ENCODE data around the gene GALNT2.

The GALNT2 gene

DNA sequence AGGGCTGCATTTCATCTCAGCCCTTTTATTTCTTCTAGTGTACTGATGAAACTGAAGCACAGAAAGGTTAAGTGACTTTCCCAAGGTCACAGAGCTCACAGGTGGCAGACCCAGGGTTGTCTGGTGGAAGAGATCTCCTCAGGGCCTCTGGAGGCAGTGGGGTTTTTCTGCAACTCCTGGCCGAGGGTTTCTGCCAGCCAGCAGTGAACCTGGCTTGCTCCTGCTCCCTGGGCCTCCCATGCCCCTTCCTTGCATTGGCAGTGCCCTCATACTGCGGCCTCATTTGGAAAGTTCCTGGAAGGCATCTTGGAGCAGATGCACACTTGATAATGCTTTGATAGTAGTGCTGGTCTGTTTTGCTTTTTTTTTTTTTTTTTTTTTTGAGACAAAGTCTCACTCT, 7.7 kb downstream of the GALNT2 start:
- Histone ChIP-seq H3K27ac (peak overlapping the region in 1 of 2 donors; percentile 7), H3K4me3 (no peak overlapping the region)
- DNase-seq (ENCODE audit: low spot score), result no peak
- TF ChIP-seq, protein P1, sequence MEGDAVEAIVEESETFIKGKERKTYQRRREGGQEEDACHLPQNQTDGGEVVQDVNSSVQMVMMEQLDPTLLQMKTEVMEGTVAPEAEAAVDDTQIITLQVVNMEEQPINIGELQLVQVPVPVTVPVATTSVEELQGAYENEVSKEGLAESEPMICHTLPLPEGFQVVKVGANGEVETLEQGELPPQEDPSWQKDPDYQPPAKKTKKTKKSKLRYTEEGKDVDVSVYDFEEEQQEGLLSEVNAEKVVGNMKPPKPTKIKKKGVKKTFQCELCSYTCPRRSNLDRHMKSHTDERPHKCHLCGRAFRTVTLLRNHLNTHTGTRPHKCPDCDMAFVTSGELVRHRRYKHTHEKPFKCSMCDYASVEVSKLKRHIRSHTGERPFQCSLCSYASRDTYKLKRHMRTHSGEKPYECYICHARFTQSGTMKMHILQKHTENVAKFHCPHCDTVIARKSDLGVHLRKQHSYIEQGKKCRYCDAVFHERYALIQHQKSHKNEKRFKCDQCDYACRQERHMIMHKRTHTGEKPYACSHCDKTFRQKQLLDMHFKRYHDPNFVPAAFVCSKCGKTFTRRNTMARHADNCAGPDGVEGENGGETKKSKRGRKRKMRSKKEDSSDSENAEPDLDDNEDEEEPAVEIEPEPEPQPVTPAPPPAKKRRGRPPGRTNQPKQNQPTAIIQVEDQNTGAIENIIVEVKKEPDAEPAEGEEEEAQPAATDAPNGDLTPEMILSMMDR (IDR thresholded peaks at IDR 0.05), result no peak

DNA sequence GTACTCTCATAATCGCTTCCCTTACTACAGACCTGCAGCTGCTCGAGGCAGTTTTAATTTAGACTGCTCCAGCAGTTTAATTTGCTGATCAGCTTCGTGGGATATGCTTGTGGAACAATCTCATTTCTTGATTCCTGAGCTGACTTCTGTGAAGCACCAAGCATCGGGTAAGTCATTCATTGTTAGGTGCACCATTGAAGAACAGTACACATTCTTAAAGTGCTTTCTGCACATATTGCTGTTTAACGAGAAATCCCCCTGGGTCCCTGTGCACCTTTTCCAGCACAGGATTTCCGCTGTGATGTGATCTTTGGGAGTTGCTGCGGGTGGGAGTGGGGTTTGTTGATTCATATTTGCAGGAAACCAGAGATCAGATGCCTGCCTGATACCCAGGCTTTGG, 9.1 kb downstream of the GALNT2 start:
- Histone ChIP-seq H3K27ac (no peak overlapping the region), H3K4me3 (no peak overlapping the region)
- TF ChIP-seq, protein P1 (IDR thresholded peaks at IDR 0.05), result no peak
- no peak for DNase-seq (ENCODE audit: low spot score)

DNA sequence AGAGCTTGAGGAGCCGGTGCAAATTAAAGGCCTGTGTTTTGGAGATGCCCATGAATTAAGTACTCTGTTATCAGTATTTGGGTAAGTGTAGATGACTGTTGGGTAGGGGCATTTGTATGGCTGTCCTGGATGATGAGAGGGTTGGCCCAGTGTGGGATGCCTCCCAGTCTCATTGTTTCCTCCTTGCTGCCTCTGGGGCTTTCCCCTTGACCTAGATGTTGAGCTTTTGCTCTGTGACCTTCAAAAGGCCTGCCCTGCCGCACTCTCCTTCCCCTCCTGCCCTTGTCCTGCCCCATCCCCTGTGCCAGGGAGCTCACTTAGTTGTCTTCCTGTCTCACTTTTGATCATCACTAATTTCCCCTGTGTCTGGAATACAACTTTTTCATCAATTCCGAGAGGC, 10.0 kb downstream of the GALNT2 start:
- TF ChIP-seq, protein P1 (IDR thresholded peaks at IDR 0.05), result no peak
- no peak overlapping the region for H3K4me3 ChIP-seq
- peak overlapping the region in 1 of 2 donors; percentile 11 for H3K27ac ChIP-seq
- DNase-seq (ENCODE audit: low spot score), result no peak

DNA sequence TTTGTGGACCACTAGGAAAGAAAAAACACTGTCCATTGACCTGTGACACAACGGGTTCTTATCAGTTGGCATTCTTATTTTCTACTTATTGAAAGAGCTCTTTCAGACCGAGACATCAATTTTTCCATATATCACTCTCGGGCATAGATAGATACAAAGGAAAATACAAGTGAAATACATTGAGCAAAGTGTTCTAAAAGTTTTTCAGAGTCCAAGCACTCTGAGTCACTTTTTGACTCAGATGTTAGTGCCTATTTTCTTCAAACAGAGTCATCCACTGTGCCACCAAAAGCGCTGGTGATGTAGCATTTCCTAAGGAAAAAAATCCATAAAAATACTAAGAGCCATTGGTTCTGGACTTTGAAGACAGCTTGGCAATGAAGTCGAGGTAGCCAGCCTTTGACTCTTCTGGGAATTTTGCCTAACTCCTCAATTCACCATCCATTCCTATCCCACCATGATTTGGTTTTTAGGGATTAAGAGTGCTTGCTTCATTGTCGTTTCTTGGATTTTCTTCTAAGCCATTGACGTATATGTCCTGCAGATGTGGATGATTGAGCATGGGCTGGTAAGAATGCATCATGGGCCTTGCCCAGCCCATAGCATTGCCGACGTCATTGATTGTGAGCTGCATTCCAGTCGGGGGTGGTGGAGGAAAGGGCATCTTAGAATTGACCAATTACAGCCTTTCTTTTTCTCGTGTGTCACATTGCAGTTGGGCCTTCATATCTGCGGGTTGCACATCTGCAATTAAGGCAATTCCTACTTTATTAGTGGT, 10.6 kb downstream of the GALNT2 start:
- TF ChIP-seq, protein P1 (IDR thresholded peaks at IDR 0.05), result no peak
- no peak overlapping the region for H3K4me3 ChIP-seq
- DNase-seq (ENCODE audit: low spot score), result no peak
- peak overlapping the region in 1 of 2 donors; percentile 11 for H3K27ac ChIP-seq

DNA sequence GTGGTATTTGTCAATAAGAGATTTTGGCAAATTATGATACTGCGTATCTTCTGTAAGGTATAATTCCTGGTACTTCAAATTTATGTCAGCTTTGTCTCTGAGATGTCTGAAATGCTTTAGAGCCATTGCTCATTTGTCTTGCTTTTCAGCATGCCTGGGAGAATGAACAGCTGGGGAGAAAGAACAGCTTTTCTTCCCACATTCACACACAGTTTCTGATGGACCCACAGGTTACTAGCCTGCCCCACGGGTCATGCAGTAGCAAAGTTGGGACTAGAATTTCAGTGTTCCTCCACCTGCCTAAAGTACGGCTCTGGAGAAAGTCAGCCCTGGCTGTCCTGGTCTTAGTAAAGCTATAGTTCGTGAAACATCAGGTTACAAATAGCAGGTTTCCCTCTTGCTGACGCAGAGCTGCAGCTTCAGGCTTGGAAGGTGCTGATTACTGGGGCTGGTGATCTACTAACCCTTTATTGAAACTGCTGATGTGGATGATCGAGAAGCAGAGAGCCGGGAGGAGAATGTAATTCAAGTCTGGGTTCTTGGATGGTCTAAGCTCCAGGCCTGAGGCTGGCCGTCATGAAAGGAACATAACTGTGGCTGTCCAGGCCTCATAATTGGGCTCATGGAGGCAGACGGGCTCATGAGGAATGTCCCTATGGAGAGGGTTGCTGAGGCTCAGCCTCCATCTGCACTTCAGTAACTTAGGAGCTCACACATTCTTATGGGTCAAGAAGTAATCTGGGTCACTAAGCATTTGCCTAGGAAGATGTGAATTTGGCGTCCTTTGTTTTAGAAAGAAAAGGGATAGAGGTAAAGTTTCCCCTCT, 12.4 kb downstream of the GALNT2 start:
- TF ChIP-seq, protein P1 (IDR thresholded peaks at IDR 0.05), result no peak
- no peak for DNase-seq (ENCODE audit: low spot score)
- H3K4me3 ChIP-seq, result peak overlapping the region; percentile 3
- H3K27ac ChIP-seq, result peak overlapping the region; percentile 46 to 84

DNA sequence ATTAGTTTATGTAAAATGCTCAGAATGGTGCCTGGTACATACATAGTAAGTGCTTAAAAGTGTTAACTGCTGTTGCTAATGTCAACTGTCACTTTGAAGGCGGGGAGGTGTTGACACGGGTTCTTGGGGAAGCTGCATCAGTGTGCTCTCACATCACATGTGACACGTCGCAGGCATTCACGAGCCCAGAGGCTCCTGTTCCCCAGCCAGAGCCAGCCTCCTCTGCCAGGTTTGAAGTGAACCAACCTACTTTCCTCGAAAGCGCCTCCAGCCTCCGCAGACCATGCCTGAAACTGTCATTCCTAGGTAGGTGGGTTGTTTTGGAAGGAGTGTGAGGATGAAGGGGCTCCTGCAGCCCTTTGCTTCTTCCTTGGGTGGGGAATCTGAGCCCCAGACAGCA, 13.8 kb downstream of the GALNT2 start:
- Histone ChIP-seq H3K27ac (peak overlapping the region; percentile 46 to 84), H3K4me3 (no peak overlapping the region)
- no peak for DNase-seq (ENCODE audit: low spot score)
- TF ChIP-seq, protein P1 (IDR thresholded peaks at IDR 0.05), result no peak
